DND-41 (cell line): ENCODE results near the gene HIP1.

Experiments
- ATAC-seq: fragments of 200-7000 bp; cut with Tn5 transposase; 3 replicates; pipeline ENCODE4 v1.9.1; 2021; ENCODE audit warnings: low read depth; ENCODE audit not compliant: insufficient read depth
- DNase-seq: peaks from one replicate; pipeline ENCODE4 v3.0.0-alpha.2; 2020
- H2AFZ ChIP-seq: 2 replicates; pipeline ENCODE4 v1.6.0; 2012; ENCODE audit warnings: low read depth, low read length
- H3K27ac ChIP-seq: 2 replicates; pipeline ENCODE4 v1.5.1; 2012; ENCODE audit warnings: low read length, inconsistent platforms
- H3K27me3 ChIP-seq: fragments of 200-600 bp; sonication (generic); 2 replicates; pipeline ENCODE4 v1.6.0; 2012; ENCODE audit warnings: low read length, mild to moderate bottlenecking, inconsistent platforms; ENCODE audit not compliant: insufficient read depth, poor library complexity
- H3K36me3 ChIP-seq: 2 replicates; pipeline ENCODE4 v1.5.1; 2012; ENCODE audit warnings: low read length, inconsistent platforms; ENCODE audit not compliant: insufficient read depth
- H3K4me1 ChIP-seq: 2 replicates; pipeline ENCODE4 v1.5.1; 2012; ENCODE audit warnings: mild to moderate bottlenecking, low read length; ENCODE audit not compliant: insufficient read depth
- H3K4me2 ChIP-seq: 2 replicates; pipeline ENCODE4 v1.6.0; 2012; ENCODE audit warnings: mild to moderate bottlenecking, moderate library complexity, low read length, inconsistent platforms; ENCODE audit not compliant: insufficient read depth
- H3K4me3 ChIP-seq, 2 experiments: fragments of 200-600 bp in 1 of 2; shearing (Covaris generic) in 1 of 2; 2 replicates each; pipeline ENCODE4 v1.5.1; 2012 to 2016; ENCODE audit warnings: inconsistent platforms in 2 of 2, low read length in 2 of 2, mild to moderate bottlenecking in 2 of 2, low read depth in 1 of 2, moderate library complexity in 1 of 2
- H3K79me2 ChIP-seq: 2 replicates; pipeline ENCODE4 v1.6.0; 2012; ENCODE audit warnings: low read length, inconsistent platforms; ENCODE audit not compliant: insufficient read depth
- H3K9ac ChIP-seq: 2 replicates; pipeline ENCODE4 v1.6.0; 2012; ENCODE audit warnings: low read depth, mild to moderate bottlenecking, inconsistent platforms, low read length, moderate library complexity
- H3K9me3 ChIP-seq: 2 replicates; pipeline ENCODE4 v1.5.1; 2012; ENCODE audit warnings: low read length, moderate library complexity, mild to moderate bottlenecking, inconsistent platforms; ENCODE audit not compliant: insufficient read depth, severe bottlenecking
- H4K20me1 ChIP-seq: 2 replicates; pipeline ENCODE4 v1.6.0; 2012; ENCODE audit warnings: low read length; ENCODE audit not compliant: insufficient read depth
- EZH2 ChIP-seq: IDR thresholded peaks from 3 replicates; pipeline ENCODE4 v1.6.1; 2012; ENCODE audit warnings: borderline replicate concordance, low read depth, mild to moderate bottlenecking, moderate library complexity, low read length, inconsistent platforms; ENCODE audit not compliant: severe bottlenecking
- TF ChIP-seq, protein P1 (sequence below): IDR thresholded peaks from 2 replicates; pipeline ENCODE4 v1.5.1; 2012; ENCODE audit warnings: borderline replicate concordance, low read length, moderate library complexity, mild to moderate bottlenecking; ENCODE audit not compliant: poor library complexity, severe bottlenecking; ENCODE audit errors: extremely low read depth

Gene HIP1

DNA sequence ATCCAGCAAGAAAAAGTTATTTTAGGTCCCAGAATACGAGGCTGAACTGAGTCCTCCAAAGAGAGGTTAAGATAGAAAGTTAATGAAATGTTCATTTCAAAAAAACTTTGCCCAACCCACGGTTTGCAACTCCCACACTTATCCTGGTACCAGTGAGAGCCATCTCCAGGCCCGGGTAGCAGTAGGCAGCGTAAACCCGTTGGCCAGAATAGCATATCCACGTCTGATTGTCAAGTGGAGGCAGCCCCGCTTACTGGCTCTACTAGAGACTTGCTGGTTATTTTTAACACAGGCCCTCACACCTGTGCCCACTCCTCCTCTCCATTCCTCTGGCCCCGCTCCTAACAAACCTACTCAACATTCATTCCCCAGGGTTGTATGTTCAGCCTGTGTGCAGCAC, 109.7 kb downstream of the HIP1 start:
- H3K79me2 ChIP-seq: no peaks in the 10 kb centered on the region
- peaks cover 3% of the 10 kb centered on the region; the same call in 1 of the 2 replicates for H3K4me1 ChIP-seq
- no peak for DNase-seq
- no peak overlapping the region for H2AFZ ChIP-seq
- no peaks in the 10 kb centered on the region for H3K27me3 ChIP-seq
- peaks cover 4% of the 10 kb centered on the region for H3K9me3 ChIP-seq
- H3K4me3 ChIP-seq: no peak overlapping the region
- no peak overlapping the region for H3K27ac ChIP-seq
- no peaks in the 10 kb centered on the region for H4K20me1 ChIP-seq
- no peaks in the 10 kb centered on the region for H3K36me3 ChIP-seq
- no peak overlapping the region for H3K9ac ChIP-seq
- no peak for ATAC-seq
- H3K4me2 ChIP-seq: no peak overlapping the region
- TF ChIP-seq, protein P1, sequence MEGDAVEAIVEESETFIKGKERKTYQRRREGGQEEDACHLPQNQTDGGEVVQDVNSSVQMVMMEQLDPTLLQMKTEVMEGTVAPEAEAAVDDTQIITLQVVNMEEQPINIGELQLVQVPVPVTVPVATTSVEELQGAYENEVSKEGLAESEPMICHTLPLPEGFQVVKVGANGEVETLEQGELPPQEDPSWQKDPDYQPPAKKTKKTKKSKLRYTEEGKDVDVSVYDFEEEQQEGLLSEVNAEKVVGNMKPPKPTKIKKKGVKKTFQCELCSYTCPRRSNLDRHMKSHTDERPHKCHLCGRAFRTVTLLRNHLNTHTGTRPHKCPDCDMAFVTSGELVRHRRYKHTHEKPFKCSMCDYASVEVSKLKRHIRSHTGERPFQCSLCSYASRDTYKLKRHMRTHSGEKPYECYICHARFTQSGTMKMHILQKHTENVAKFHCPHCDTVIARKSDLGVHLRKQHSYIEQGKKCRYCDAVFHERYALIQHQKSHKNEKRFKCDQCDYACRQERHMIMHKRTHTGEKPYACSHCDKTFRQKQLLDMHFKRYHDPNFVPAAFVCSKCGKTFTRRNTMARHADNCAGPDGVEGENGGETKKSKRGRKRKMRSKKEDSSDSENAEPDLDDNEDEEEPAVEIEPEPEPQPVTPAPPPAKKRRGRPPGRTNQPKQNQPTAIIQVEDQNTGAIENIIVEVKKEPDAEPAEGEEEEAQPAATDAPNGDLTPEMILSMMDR: no peak
- no peak for TF ChIP-seq EZH2

DNA sequence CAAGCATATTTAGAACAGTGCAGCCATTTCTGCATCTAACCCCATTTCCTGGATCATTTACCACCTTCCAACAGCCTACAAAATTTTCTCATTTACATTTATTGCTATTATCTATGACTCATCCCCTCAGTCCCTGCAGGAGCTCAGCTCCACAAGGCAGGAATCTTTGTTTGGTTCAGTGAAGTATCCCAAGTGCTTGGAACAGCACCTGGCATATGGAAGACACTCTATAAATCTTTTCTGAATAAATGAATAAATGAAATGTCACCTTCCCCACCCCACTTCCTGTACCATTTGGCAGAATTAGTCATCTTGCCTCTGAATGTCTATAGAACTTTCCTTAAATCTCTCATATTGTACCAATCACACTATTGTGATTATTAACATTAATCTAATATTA, 110.7 kb downstream of the HIP1 start:
- ATAC-seq: no peak
- Histone ChIP-seq H3K4me2 (no peak overlapping the region), H3K4me3 (no peak overlapping the region), H3K9ac (no peak overlapping the region), H3K27me3 (no peaks in the 10 kb centered on the region), H3K4me1 (peaks cover 3% of the 10 kb centered on the region; the same call in 1 of the 2 replicates), H3K36me3 (no peaks in the 10 kb centered on the region), H3K9me3 (peaks cover 4% of the 10 kb centered on the region), H2AFZ (no peak overlapping the region), H3K79me2 (no peaks in the 10 kb centered on the region), H3K27ac (no peak overlapping the region), H4K20me1 (no peaks in the 10 kb centered on the region)
- TF ChIP-seq EZH2: no peak
- TF ChIP-seq, protein P1: no peak
- no peak for DNase-seq

DNA sequence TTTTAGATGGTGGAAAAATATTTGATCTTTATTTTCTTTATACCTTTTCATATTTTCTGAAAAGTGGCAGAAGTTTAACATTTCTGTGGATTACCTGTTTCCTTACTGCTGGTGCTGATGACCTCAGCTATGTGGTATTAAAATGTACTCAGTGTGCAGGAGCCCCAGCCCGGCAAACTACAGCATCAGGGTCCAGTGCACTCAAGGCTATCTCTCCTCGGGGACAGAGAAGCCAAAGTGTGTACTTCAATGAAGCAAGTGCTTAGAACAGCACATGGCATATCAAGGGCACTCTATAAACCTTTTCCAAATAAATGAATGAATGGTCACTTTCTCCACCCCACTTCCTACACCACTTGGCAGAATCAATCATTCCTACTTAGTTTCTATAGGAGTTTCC, 111.8 kb downstream of the HIP1 start:
- ATAC-seq (no peak), DNase-seq (no peak)
- Histone ChIP-seq H4K20me1 (no peaks in the 10 kb centered on the region), H3K4me3 (no peak overlapping the region), H3K79me2 (no peaks in the 10 kb centered on the region), H3K9ac (no peak overlapping the region), H3K27me3 (no peaks in the 10 kb centered on the region), H3K36me3 (no peaks in the 10 kb centered on the region), H2AFZ (no peak overlapping the region), H3K27ac (no peak overlapping the region), H3K9me3 (peaks cover 4% of the 10 kb centered on the region), H3K4me2 (no peak overlapping the region), H3K4me1 (peaks cover 3% of the 10 kb centered on the region; the same call in 1 of the 2 replicates)
- TF ChIP-seq, protein P1: no peak
- no peak for TF ChIP-seq EZH2

DNA sequence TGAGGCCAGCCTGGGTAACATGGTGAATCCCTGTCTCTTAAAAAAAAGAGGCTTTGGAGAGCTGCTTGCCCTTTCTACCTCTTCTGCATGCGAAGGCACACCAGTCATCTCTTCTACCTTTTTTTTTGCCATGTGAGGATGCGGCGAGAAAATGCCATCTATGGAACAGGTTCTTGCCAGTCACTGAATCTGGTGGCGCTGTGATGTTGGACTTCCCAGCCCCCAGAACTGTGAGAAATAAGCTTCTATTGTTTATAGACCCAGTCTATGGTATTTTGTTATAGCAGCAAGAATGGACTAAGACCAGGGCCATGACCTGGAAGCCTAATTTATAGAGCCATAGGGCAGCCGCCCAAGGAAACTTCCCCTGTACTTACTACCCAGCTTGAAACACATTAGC, 112.9 kb downstream of the HIP1 start:
- Histone ChIP-seq H3K79me2 (no peaks in the 10 kb centered on the region), H3K36me3 (no peaks in the 10 kb centered on the region), H3K9ac (no peak overlapping the region), H3K4me1 (no peaks in the 10 kb centered on the region), H3K4me3 (no peak overlapping the region), H2AFZ (no peak overlapping the region), H3K27me3 (no peaks in the 10 kb centered on the region), H3K4me2 (no peak overlapping the region), H3K9me3 (peaks cover 4% of the 10 kb centered on the region), H3K27ac (no peak overlapping the region), H4K20me1 (no peaks in the 10 kb centered on the region)
- no peak for DNase-seq
- ATAC-seq: no peak
- TF ChIP-seq, protein P1: no peak
- no peak for TF ChIP-seq EZH2
